Endodermal cell (in vitro differentiated cells): ENCODE measurements around the gene BLTP3A. TPM values are rescaled to one million over a fixed set of nuclear protein-coding genes. Genes with fewer than 3 reads are reported as not detected.
"Not testable (repeated sequence)": the region's sequence is repeated elsewhere in the genome, so short reads cannot be mapped to it uniquely, and the experiment has no call there.

Experiments
- DNase-seq: peaks from one replicate; pipeline ENCODE4 v3.0.0-alpha.2; 2017
- H3K27ac ChIP-seq: 2 replicates; pipeline ENCODE4 v1.5.1; 2013; ENCODE audit warnings: mild to moderate bottlenecking, low read depth, low read length, moderate library complexity
- H3K27me3 ChIP-seq: 2 replicates; pipeline ENCODE4 v1.6.1; 2013; ENCODE audit warnings: mild to moderate bottlenecking, low read length, moderate library complexity; ENCODE audit not compliant: insufficient read depth, control insufficient read depth, poor library complexity, severe bottlenecking
- H3K36me3 ChIP-seq: 2 replicates; pipeline ENCODE4 v1.7.0; 2013; ENCODE audit warnings: mild to moderate bottlenecking, low read length, moderate library complexity; ENCODE audit not compliant: control insufficient read depth, insufficient read depth
- H3K4me1 ChIP-seq: one replicate; pipeline ENCODE4 v1.7.0; 2013; ENCODE audit warnings: low read length; ENCODE audit not compliant: control insufficient read depth, insufficient read depth
- H3K4me3 ChIP-seq: 2 replicates; pipeline ENCODE4 v1.5.1; 2013; ENCODE audit warnings: mild to moderate bottlenecking, low read length, moderate library complexity
- H3K9ac ChIP-seq: 2 replicates; pipeline ENCODE4 v1.6.1; 2013; ENCODE audit warnings: mild to moderate bottlenecking, low read length, moderate library complexity; ENCODE audit not compliant: poor library complexity, severe bottlenecking; ENCODE audit errors: extremely low read depth
- H3K9me3 ChIP-seq: 2 replicates; pipeline ENCODE4 v1.6.1; 2013; ENCODE audit warnings: mild to moderate bottlenecking, low read length, moderate library complexity; ENCODE audit not compliant: control insufficient read depth
- H3K27ac Mint-ChIP-seq: 2 replicates; pipeline ENCODE4 v1.8.0; 2020; ENCODE audit warnings: mixed read lengths
- H3K27me3 Mint-ChIP-seq: 2 replicates; pipeline ENCODE4 v1.8.0; 2021; ENCODE audit warnings: mild to moderate bottlenecking, mixed read lengths; ENCODE audit not compliant: insufficient read depth
- H3K36me3 Mint-ChIP-seq: 2 replicates; pipeline ENCODE4 v1.8.0; 2020; ENCODE audit warnings: low read depth, mixed read lengths
- H3K4me1 Mint-ChIP-seq: 2 replicates; pipeline ENCODE4 v1.8.0; 2020; ENCODE audit warnings: mixed read lengths
- H3K4me3 Mint-ChIP-seq: 2 replicates; pipeline ENCODE4 v1.8.0; 2020; ENCODE audit warnings: mild to moderate bottlenecking, moderate library complexity, mixed read lengths
- H3K9me3 Mint-ChIP-seq: 2 replicates; pipeline ENCODE4 v1.8.0; 2020; ENCODE audit warnings: mild to moderate bottlenecking, mixed read lengths
- CTCF ChIP-seq: fragments of 200-600 bp; sonication (generic); conservative IDR thresholded peaks from 2 replicates; pipeline ENCODE4 v1.5.0; 2021; ENCODE audit warnings: antibody characterized with exemption, mild to moderate bottlenecking
- WGBS, 2 experiments: methylation state at CpG; one replicate each; pipeline versions ENCODE4 v1.1.5 to v1.1.7; 2013; ENCODE audit warnings: missing lambda C conversion rate in 2 of 2, mixed read lengths in 1 of 2; ENCODE audit not compliant: insufficient coverage in 1 of 2, insufficient read length in 1 of 2; 5-methylcytosine and 5-hydroxymethylcytosine counted together
- total RNA-seq, 2 donors: library from RNA; stranded (reverse); fragmentation: NEBNext Ultra II Directional in 1 of 2; extraction: Animal tissue kit (Norgen Biotek cat#: 25700) in 1 of 2; gene quantifications; 2 replicates in 1 of 2; 3 replicates in 1 of 2; pipeline ENCODE4 v1.2.1, GENCODE V29; 2021

The BLTP3A gene
- total RNA-seq, 2 donors from 2014 or later = 18.6 to 22.5 TPM

- H3K9me3 ChIP-seq, H3K36me3 Mint-ChIP-seq, H3K4me3 ChIP-seq, DNase-seq, H3K36me3 ChIP-seq, H3K9ac ChIP-seq, H3K4me3 Mint-ChIP-seq, H3K27ac ChIP-seq, H3K4me1 ChIP-seq, H3K27me3 Mint-ChIP-seq, H3K4me1 Mint-ChIP-seq, H3K9me3 Mint-ChIP-seq, H3K27ac Mint-ChIP-seq: not testable (repeated sequence)
- 90 to 94% methylated on average over 8 to 9 of the region's 9 CpGs for WGBS, 2 experiments
- peaks cover 13% of the 10 kb centered on the region for H3K27me3 ChIP-seq
These were observed 17.5 kb downstream of the BLTP3A start for GRCh38 chr6:34809419-34809818.

GRCh38 chr6:34810017-34810882, 18.4 kb downstream of the BLTP3A start:
- Mint-ChIP-seq H3K36me3 (no peaks in the 10 kb centered on the region), H3K27ac (no peak overlapping the region), H3K9me3 (no peaks in the 10 kb centered on the region), H3K4me1 (no peaks in the 10 kb centered on the region), H3K27me3 (no peaks in the 10 kb centered on the region), H3K4me3 (no peak overlapping the region)
- H3K4me1 ChIP-seq = no peaks in the 10 kb centered on the region
- no peaks in the 10 kb centered on the region for H3K36me3 ChIP-seq
- WGBS, 2 experiments = 92 to 94% methylated on average over 8 to 9 of the region's 10 CpGs
- no peak overlapping the region for H3K27ac ChIP-seq
- H3K9me3 ChIP-seq = no peaks in the 10 kb centered on the region
- H3K4me3 ChIP-seq = no peak overlapping the region
- no peak for DNase-seq
- H3K9ac ChIP-seq = no peak overlapping the region
- peaks cover 13% of the 10 kb centered on the region for H3K27me3 ChIP-seq
- TF ChIP-seq CTCF = no peak

- H3K4me3 Mint-ChIP-seq = no peak overlapping the region
- no peak overlapping the region for H3K27ac Mint-ChIP-seq
- no peak for DNase-seq
- peaks cover 13% of the 10 kb centered on the region for H3K27me3 ChIP-seq
- no peaks in the 10 kb centered on the region for H3K4me1 Mint-ChIP-seq
- 80 to 89% methylated on average over 1 to 5 of the region's 5 CpGs for WGBS, 2 experiments
- H3K9me3 Mint-ChIP-seq = no peaks in the 10 kb centered on the region
- no peaks in the 10 kb centered on the region for H3K27me3 Mint-ChIP-seq
- no peaks in the 10 kb centered on the region for H3K36me3 Mint-ChIP-seq
- no peak overlapping the region for H3K9ac ChIP-seq
- H3K4me1 ChIP-seq = no peaks in the 10 kb centered on the region
- H3K9me3 ChIP-seq = no peaks in the 10 kb centered on the region
- no peaks in the 10 kb centered on the region for H3K36me3 ChIP-seq
- no peak overlapping the region for H3K27ac ChIP-seq
- no peak overlapping the region for H3K4me3 ChIP-seq
- TF ChIP-seq CTCF = no peak
These were observed 19.2 kb downstream of the BLTP3A start for GRCh38 chr6:34810936-34811632.
